HCT116 (cell line): ENCODE data around the gene ACSS3. TPM values are rescaled to one million over a fixed set of nuclear protein-coding genes. Genes with fewer than 3 reads are reported as not detected.

Source experiments
- ATAC-seq: fragments of 200-7000 bp; cut with Tn5 transposase; 2 replicates; pipeline ENCODE4 v1.9.1; 2020; ENCODE audit warnings: mild to moderate bottlenecking, moderate library complexity
- BruUV-seq: library from RNA; stranded (reverse); fragments of 400-500 nt; replicated peaks from 2 replicates; lab custom pipeline; 2021; lab: Mats Ljungman, UMichigan
- CTCF ChIA-PET: fragments of 300-600 bp; sonication (Branson Sonifier 250); formaldehyde crosslinking; loops from one replicate; lab custom pipeline; 2021; ENCODE audit warnings: antibody characterized with exemption; lab: Charles Lee
- POLR2A ChIA-PET: fragments of 300-600, 350-600 bp; sonication (Branson Sonifier 250); formaldehyde crosslinking; loops from one replicate; lab custom pipeline; 2021; ENCODE audit warnings: antibody characterized with exemption; lab: Charles Lee
- RAD21 ChIA-PET, 2 experiments: fragments of 300-600 bp; sonication (Branson Sonifier 250); formaldehyde crosslinking; loops; one replicate each; lab custom pipeline; 2023; ENCODE audit warnings: low total read pairs in 2 of 2; ENCODE audit not compliant: uncharacterized antibody in 2 of 2, unreplicated experiment in 2 of 2, low non-redundant PET in 1 of 2; lab: Charles Lee
- DNase-seq: peaks from one replicate; pipeline ENCODE4 v3.0.0-alpha.2; 2010; ENCODE audit warnings: low read depth, low spot score
- H2AFZ ChIP-seq: fragments of 200-600 bp; shearing (Covaris generic), sonication (generic); 2 replicates; pipeline ENCODE4 v1.6.1; 2017; ENCODE audit warnings: low read depth, mixed run types, mixed read lengths, antibody characterized with exemption, low read length; ENCODE audit not compliant: poor library complexity, severe bottlenecking
- H3K27ac ChIP-seq: 2 replicates; pipeline ENCODE4 v1.5.1; 2012; ENCODE audit warnings: low read depth, low read length
- H3K27me3 ChIP-seq: fragments of 200-600 bp; sonication (generic); 2 replicates; pipeline ENCODE4 v1.6.1; 2016; ENCODE audit warnings: mixed run types, low read length, mixed read lengths; ENCODE audit not compliant: insufficient read depth
- H3K36me3 ChIP-seq, 2 experiments: fragments of 200-500 bp in 1 of 2; fragments of 200-600 bp in 1 of 2; sonication (Bioruptor generic) in 1 of 2; sonication (generic) in 1 of 2; 2 replicates each; pipeline versions ENCODE4 v1.5.1 to v1.6.1; 2014 to 2016; ENCODE audit warnings: low read length in 2 of 2, inconsistent platforms in 1 of 2, mixed read lengths in 1 of 2, mixed run types in 1 of 2; ENCODE audit not compliant: insufficient read depth in 2 of 2, control insufficient read depth in 1 of 2
- H3K4me1 ChIP-seq, 2 experiments: fragments of 200-600 bp in 1 of 2; sonication (generic) in 1 of 2; 2 replicates each; pipeline versions ENCODE4 v1.5.1 to v1.6.1; 2012 to 2017; ENCODE audit warnings: low read length in 2 of 2, inconsistent platforms in 1 of 2, mild to moderate bottlenecking in 1 of 2, mixed read lengths in 1 of 2, mixed run types in 1 of 2, moderate library complexity in 1 of 2; ENCODE audit not compliant: insufficient read depth in 2 of 2, control insufficient read depth in 1 of 2
- H3K4me2 ChIP-seq: fragments of 200-600 bp; sonication (generic); 2 replicates; pipeline ENCODE4 v1.6.1; 2017; ENCODE audit warnings: mixed run types, low read length, mixed read lengths
- H3K4me3 ChIP-seq, 2 experiments: fragments of 200-600 bp in 1 of 2; sonication (generic) in 1 of 2; replicated peaks in 1 of 2; 2 replicates each; pipeline ENCODE4 v1.5.1; 2011 to 2016; ENCODE audit warnings: low read length in 2 of 2, control low read depth in 1 of 2, low read depth in 1 of 2, mild to moderate bottlenecking in 1 of 2, mixed read lengths in 1 of 2, mixed run types in 1 of 2
- H3K79me2 ChIP-seq: fragments of 200-600 bp; sonication (generic); 2 replicates; pipeline ENCODE4 v1.6.1; 2017; ENCODE audit warnings: mild to moderate bottlenecking, mixed run types, low read length, moderate library complexity, mixed read lengths; ENCODE audit not compliant: insufficient read depth
- H3K9ac ChIP-seq: fragments of 200-600 bp; sonication (generic); 2 replicates; pipeline ENCODE4 v1.6.1; 2016; ENCODE audit warnings: low read length, mixed read lengths
- H3K9me2 ChIP-seq: fragments of 200-600 bp; sonication (generic), shearing (Covaris generic); 2 replicates; pipeline ENCODE4 v1.6.1; 2017; ENCODE audit warnings: mixed run types, mild to moderate bottlenecking, moderate library complexity; ENCODE audit not compliant: insufficient read depth
- H3K9me3 ChIP-seq, 2 experiments: fragments of 200-500 bp in 1 of 2; fragments of 200-600 bp in 1 of 2; sonication (Bioruptor generic) in 1 of 2; sonication (generic) in 1 of 2; 2 replicates each; pipeline ENCODE4 v1.6.1; 2014 to 2017; ENCODE audit warnings: low read length in 2 of 2, mixed read lengths in 2 of 2, inconsistent platforms in 1 of 2, low read depth in 1 of 2, mild to moderate bottlenecking in 1 of 2, mixed run types in 1 of 2, moderate library complexity in 1 of 2; ENCODE audit not compliant: control insufficient read depth in 1 of 2, insufficient read depth in 1 of 2
- H4K20me1 ChIP-seq: fragments of 200-600 bp; sonication (generic), shearing (Covaris generic); 2 replicates; pipeline ENCODE4 v1.6.1; 2017; ENCODE audit warnings: mixed run types, mild to moderate bottlenecking, moderate library complexity; ENCODE audit not compliant: insufficient read depth
- CBX3 ChIP-seq: IDR thresholded peaks from 2 replicates; pipeline ENCODE4 v1.6.1; 2012; ENCODE audit warnings: low read depth
- CEBPB ChIP-seq: IDR thresholded peaks from 2 replicates; pipeline ENCODE4 v1.6.1; 2012; ENCODE audit warnings: low read depth
- CTCF ChIP-seq, 3 experiments: fragments of 200-600 bp in 1 of 3; sonication (generic) in 1 of 3; IDR thresholded peaks in 2 of 3; conservative IDR thresholded peaks in 1 of 3; 2 replicates each; pipeline ENCODE4 v1.5.1; 2012 to 2017; ENCODE audit warnings: low read depth in 2 of 3, low read length in 2 of 3, antibody characterized with exemption in 1 of 3, borderline replicate concordance in 1 of 3, control low read depth in 1 of 3, mild to moderate bottlenecking in 1 of 3, mixed read lengths in 1 of 3, mixed run types in 1 of 3, moderate library complexity in 1 of 3; ENCODE audit not compliant: insufficient read depth in 1 of 3
- EGR1 ChIP-seq: IDR thresholded peaks from 2 replicates; pipeline ENCODE4 v1.6.1; 2012; ENCODE audit warnings: low read depth
- FOSL1 ChIP-seq: IDR thresholded peaks from 2 replicates; pipeline ENCODE4 v1.6.1; 2012; ENCODE audit warnings: low read depth
- JUND ChIP-seq: IDR thresholded peaks from 2 replicates; pipeline ENCODE4 v1.6.1; 2012
- POLR2A ChIP-seq: IDR thresholded peaks from 2 replicates; pipeline ENCODE4 v1.7.0; 2011; ENCODE audit warnings: borderline replicate concordance; ENCODE audit not compliant: insufficient read depth, insufficient read length; ENCODE audit errors: extremely low read depth
- POLR2AphosphoS5 ChIP-seq: IDR thresholded peaks from 2 replicates; pipeline ENCODE4 v1.6.1; 2011; ENCODE audit warnings: mild to moderate bottlenecking, low read depth, low read length, moderate library complexity
- RAD21 ChIP-seq: IDR thresholded peaks from 2 replicates; pipeline ENCODE4 v1.6.1; 2012; ENCODE audit warnings: low read depth, mild to moderate bottlenecking
- REST ChIP-seq: IDR thresholded peaks from 2 replicates; pipeline ENCODE4 v1.6.1; 2012; ENCODE audit warnings: low read depth
- SIN3A ChIP-seq: IDR thresholded peaks from 2 replicates; pipeline ENCODE4 v1.6.1; 2012; ENCODE audit warnings: low read depth
- SP1 ChIP-seq: IDR thresholded peaks from 2 replicates; pipeline ENCODE4 v1.6.1; 2012; ENCODE audit warnings: low read depth
- SRF ChIP-seq: IDR thresholded peaks from 2 replicates; pipeline ENCODE4 v1.6.1; 2012; ENCODE audit warnings: low read depth
- YY1 ChIP-seq: IDR thresholded peaks from 2 replicates; pipeline ENCODE4 v1.6.1; 2011; ENCODE audit warnings: low read length, low read depth, moderate library complexity, mild to moderate bottlenecking; ENCODE audit not compliant: insufficient replicate concordance; ENCODE audit errors: extremely low read depth
- ZBTB33 ChIP-seq: IDR thresholded peaks from 2 replicates; pipeline ENCODE4 v1.6.1; 2011; ENCODE audit warnings: mild to moderate bottlenecking, low read length, moderate library complexity; ENCODE audit not compliant: insufficient replicate concordance; ENCODE audit errors: extremely low read depth
- ZFX ChIP-seq: fragments of 450-650 bp; IDR thresholded peaks from 2 replicates; pipeline ENCODE4 v1.6.1; 2017
- ZNF274 ChIP-seq: fragments of 200-500 bp; sonication (Bioruptor generic); IDR thresholded peaks from 2 replicates; pipeline ENCODE4 v1.6.1; 2014; ENCODE audit warnings: mild to moderate bottlenecking, low read depth, low read length, inconsistent platforms
- intact Hi-C: fragments of 100-400 bp; cut with micrococcal nuclease; formaldehyde crosslinking; loops from 2 replicates; pipeline ENCODE4 v1.10.0; 2022
- total RNA-seq: library from RNA; stranded (reverse); gene quantifications from one replicate; pipeline ENCODE4 v1.2.1, GENCODE V29; 2021; ENCODE audit not compliant: unreplicated experiment
- TF ChIP-seq, protein P1 (sequence below): IDR thresholded peaks from 2 replicates; pipeline ENCODE4 v1.6.1; 2012
- TF ChIP-seq, protein P2 (sequence below): IDR thresholded peaks from 2 replicates; pipeline ENCODE4 v1.6.1; 2012

ACSS3 gene
- total RNA-seq, 1 experiment from 2014 or later, result 0.30 TPM

DNA sequence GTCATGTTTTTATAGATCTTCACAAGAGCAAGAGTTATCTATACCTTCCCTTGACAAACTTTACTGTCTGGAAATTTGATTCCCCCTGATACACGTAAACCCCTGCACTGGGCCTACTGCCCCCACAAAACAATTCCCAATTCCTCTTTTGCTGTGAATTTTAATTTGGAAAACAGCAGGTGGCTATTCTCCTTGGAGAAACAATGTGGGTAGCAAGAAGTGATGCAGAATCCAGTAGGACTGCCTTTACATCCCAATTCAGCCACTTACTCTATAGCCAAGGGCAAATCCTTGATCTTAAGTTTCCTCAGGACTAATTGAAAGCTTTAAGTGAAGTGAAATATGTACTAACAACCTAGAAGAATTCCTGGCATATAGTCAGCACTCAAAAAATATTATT is 129.3 kb downstream of the ACSS3 start:
- ATAC-seq (no peak), DNase-seq (no peak)
- intact Hi-C loops, result no loop called here
- Histone ChIP-seq H3K4me3 (no peak overlapping the region), H3K36me3 (no peaks in the 10 kb centered on the region), H4K20me1 (no peaks in the 10 kb centered on the region), H3K4me1 (peaks cover 0 to 9% of the 10 kb centered on the region in 2 experiments; a peak in 2 of 4 replicates), H3K9ac (no peak overlapping the region), H3K9me3 (no peaks in the 10 kb centered on the region), H3K79me2 (no peaks in the 10 kb centered on the region), H3K4me2 (no peak overlapping the region), H3K27me3 (no peaks in the 10 kb centered on the region), H3K27ac (no peak overlapping the region), H3K9me2 (no peaks in the 10 kb centered on the region), H2AFZ (no peak overlapping the region)
- no TSS peak for BruUV-seq
- POLR2A ChIA-PET, result no interaction called here
- CTCF ChIA-PET, result no interaction called here
- RAD21 ChIA-PET, result no interaction called here
- TF ChIP-seq REST (no peak), POLR2A (no peak), FOSL1 (no peak), ZBTB33 (no peak), JUND (no peak), CBX3 (no peak), ZNF274 (no peak), POLR2AphosphoS5 (no peak), RAD21 (no peak), SP1 (no peak), SRF (no peak), SIN3A (no peak), CEBPB (no peak), CTCF (IDR thresholded peaks at IDR 0.05 in 2 of 3, conservative IDR thresholded peaks at IDR 0.05 in 1 of 3; ENCODE audit: borderline replicate concordance in 1 of 3, insufficient read depth in 1 of 3, low read depth in 2 of 3, low read length in 2 of 3) (no peak), YY1 (no peak), EGR1 (no peak), ZFX (no peak)
- TF ChIP-seq, protein P1, sequence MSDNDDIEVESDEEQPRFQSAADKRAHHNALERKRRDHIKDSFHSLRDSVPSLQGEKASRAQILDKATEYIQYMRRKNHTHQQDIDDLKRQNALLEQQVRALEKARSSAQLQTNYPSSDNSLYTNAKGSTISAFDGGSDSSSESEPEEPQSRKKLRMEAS, result no peak
- TF ChIP-seq, protein P2, sequence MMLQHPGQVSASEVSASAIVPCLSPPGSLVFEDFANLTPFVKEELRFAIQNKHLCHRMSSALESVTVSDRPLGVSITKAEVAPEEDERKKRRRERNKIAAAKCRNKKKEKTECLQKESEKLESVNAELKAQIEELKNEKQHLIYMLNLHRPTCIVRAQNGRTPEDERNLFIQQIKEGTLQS, result no peak
